Endothelial cell of umbilical vein (primary cell): ENCODE data around the gene COL20A1. TPM values are rescaled to one million over a fixed set of nuclear protein-coding genes. Genes with fewer than 3 reads are reported as not detected.

ENCODE experiments used
- BruUV-seq: library from RNA; stranded (reverse); fragments of 400-500 nt; replicated peaks from 2 replicates; lab custom pipeline; 2021; lab: Mats Ljungman, UMichigan
- CTCF ChIA-PET: fragments of 300-600, 350-600 bp; sonication (Branson Sonifier 250); formaldehyde crosslinking; loops from one replicate; lab custom pipeline; 2021; ENCODE audit warnings: antibody characterized with exemption, inconsistent platforms; lab: Charles Lee
- POLR2A ChIA-PET: fragments of 300-600, 350-600 bp; sonication (Branson Sonifier 250); formaldehyde crosslinking; loops from one replicate; lab custom pipeline; 2021; ENCODE audit warnings: antibody characterized with exemption, inconsistent platforms; lab: Charles Lee
- DNase-seq: peaks from one replicate; pipeline ENCODE4 v3.0.0-alpha.2; 2011; ENCODE audit warnings: low read depth, low spot score
- FAIRE-seq: peaks from 2 replicates; lab custom pipeline; 2011; peaks lifted over from hg19 to GRCh38; lab: Jason Lieb, UNC
- H2AFZ ChIP-seq: 2 replicates; pipeline ENCODE4 v1.6.0; 2012; ENCODE audit warnings: low read depth, low read length, control low read depth, inconsistent platforms
- H3K27ac ChIP-seq: 2 replicates; pipeline ENCODE4 v1.5.1; 2011; ENCODE audit warnings: low read depth, mild to moderate bottlenecking, control low read depth, low read length, moderate library complexity; ENCODE audit not compliant: insufficient read depth
- H3K27me3 ChIP-seq, 2 experiments: 2 replicates each; pipeline versions ENCODE4 v1.6.0 to v1.6.1; 2011; ENCODE audit warnings: low read length in 2 of 2, mixed read lengths in 1 of 2; ENCODE audit not compliant: control insufficient read depth in 2 of 2, insufficient read depth in 2 of 2
- H3K36me3 ChIP-seq, 2 experiments: 2 replicates in 1 of 2; 3 replicates in 1 of 2; pipeline ENCODE4 v1.5.1; 2011; ENCODE audit warnings: low read length in 2 of 2, mild to moderate bottlenecking in 1 of 2, moderate library complexity in 1 of 2; ENCODE audit not compliant: control insufficient read depth in 2 of 2, insufficient read depth in 2 of 2; ENCODE audit errors: extremely low read depth in 1 of 2
- H3K4me1 ChIP-seq: 3 replicates; pipeline ENCODE4 v1.5.1; 2011; ENCODE audit warnings: mild to moderate bottlenecking, low read length; ENCODE audit not compliant: control insufficient read depth, insufficient read depth; ENCODE audit errors: extremely low read depth
- H3K4me2 ChIP-seq: 2 replicates; pipeline ENCODE4 v1.6.1; 2011; ENCODE audit warnings: low read length, control low read depth, mixed read lengths; ENCODE audit not compliant: insufficient read depth
- H3K4me3 ChIP-seq, 3 experiments: fragments of 200-600 bp in 1 of 3; sonication (generic), shearing (Covaris generic) in 1 of 3; replicated peaks in 1 of 3; 2 replicates each; pipeline ENCODE4 v1.5.1; 2011 to 2016; ENCODE audit warnings: control low read depth in 3 of 3, low read length in 3 of 3, mild to moderate bottlenecking in 2 of 3, inconsistent platforms in 1 of 3, low read depth in 1 of 3, moderate library complexity in 1 of 3; ENCODE audit not compliant: insufficient read depth in 1 of 3
- H3K79me2 ChIP-seq: 2 replicates; pipeline ENCODE4 v1.6.0; 2012; ENCODE audit warnings: low read length, inconsistent platforms; ENCODE audit not compliant: control insufficient read depth, insufficient read depth
- H3K9ac ChIP-seq: replicated peaks from 2 replicates; pipeline ENCODE3; 2011; ENCODE audit warnings: low read length, control low read depth; ENCODE audit not compliant: insufficient read depth; ENCODE audit errors: extremely low read depth
- H3K9me1 ChIP-seq: replicated peaks from 3 replicates; pipeline ENCODE4 v1.6.0; 2011; ENCODE audit warnings: mild to moderate bottlenecking, low read length; ENCODE audit not compliant: control insufficient read depth, insufficient read depth; ENCODE audit errors: extremely low read depth
- H3K9me3 ChIP-seq: replicated peaks from 2 replicates; pipeline ENCODE4 v1.5.1; 2012; ENCODE audit warnings: low read length, inconsistent platforms; ENCODE audit not compliant: control insufficient read depth, insufficient read depth
- H4K20me1 ChIP-seq: replicated peaks from 2 replicates; pipeline ENCODE3; 2011; ENCODE audit warnings: mild to moderate bottlenecking, low read length; ENCODE audit not compliant: control insufficient read depth, insufficient read depth; ENCODE audit errors: extremely low read depth
- EZH2 ChIP-seq: IDR thresholded peaks from 2 replicates; pipeline ENCODE4 v1.6.1; 2012; ENCODE audit warnings: borderline replicate concordance, low read depth, mild to moderate bottlenecking, moderate library complexity, low read length, inconsistent platforms; ENCODE audit not compliant: severe bottlenecking
- FOS ChIP-seq: IDR thresholded peaks from 2 replicates; pipeline ENCODE4 v1.6.1; 2011; ENCODE audit warnings: mild to moderate bottlenecking, low read length, moderate library complexity, borderline replicate concordance; ENCODE audit not compliant: insufficient read depth
- GATA2 ChIP-seq: IDR thresholded peaks from 2 replicates; pipeline ENCODE4 v1.7.0; 2011; ENCODE audit warnings: low read depth, mild to moderate bottlenecking, moderate library complexity, mixed read lengths, low read length; ENCODE audit not compliant: insufficient read length, insufficient read depth
- JUN ChIP-seq: IDR thresholded peaks from 2 replicates; pipeline ENCODE4 v1.6.1; 2011; ENCODE audit warnings: borderline replicate concordance, low read depth; ENCODE audit not compliant: insufficient read length, insufficient read depth
- MYC ChIP-seq: IDR thresholded peaks from one replicate; pipeline ENCODE4 v1.6.1; 2011; ENCODE audit warnings: mild to moderate bottlenecking, low read depth, low read length
- POLR2A ChIP-seq: IDR thresholded peaks from 2 replicates; pipeline ENCODE4 v1.6.1; 2012; ENCODE audit warnings: low read depth, mild to moderate bottlenecking, control low read depth, low read length
- POLR2AphosphoS5 ChIP-seq: IDR thresholded peaks from 2 replicates; pipeline ENCODE4 v1.6.1; 2012; ENCODE audit warnings: low read depth, mild to moderate bottlenecking, control low read depth, low read length, moderate library complexity; ENCODE audit not compliant: insufficient read depth
- dilution Hi-C: fragments of 300-500 bp; cut with MboI; formaldehyde crosslinking; loops from one replicate; pipeline ENCODE4 v1.15.0; 2019; ENCODE audit warnings: low sequenced_read_pairs; ENCODE audit not compliant: extremely low pct_ligation_motif_present
- intact Hi-C: fragments of 100-400 bp; cut with micrococcal nuclease; formaldehyde crosslinking; loops from one replicate; pipeline ENCODE4 v1.10.0; 2022
- polyA plus RNA-seq, 4 experiments: library from polyadenylated mRNA; depleted of rRNA in 3 of 4; stranded (reverse) in 3 of 4; unstranded in 1 of 4; fragments of >200 nt; gene quantifications; 2 replicates each; pipeline versions ENCODE4 v1.2.1 to v1.2.3, GENCODE V29; 2011 to 2012; ENCODE audit warnings: missing spikeins in 1 of 4
- total RNA-seq: library from RNA; stranded (reverse); gene quantifications from 2 replicates; pipeline ENCODE4 v1.2.3, GENCODE V29; 2021
- TF ChIP-seq, protein P1 (sequence below): IDR thresholded peaks from 2 replicates; pipeline ENCODE4 v1.6.1; 2011; ENCODE audit not compliant: insufficient read depth, insufficient read length
- TF ChIP-seq, protein P2 (sequence below), 2 donors: IDR thresholded peaks; 1 replicate in 1 of 2; 2 replicates in 1 of 2; pipeline ENCODE4 v1.5.1; 2011; ENCODE audit warnings: low read length in 2 of 2, mild to moderate bottlenecking in 2 of 2, moderate library complexity in 2 of 2, control low read depth in 1 of 2, inconsistent platforms in 1 of 2, low read depth in 1 of 2; ENCODE audit not compliant: insufficient read depth in 1 of 2; ENCODE audit errors: extremely low read depth in 1 of 2

The COL20A1 gene
- total and polyA plus RNA-seq, 2 donors (not counting 3 experiments of a cell fraction or from before 2014, with no cell fraction given): not detected

DNA sequence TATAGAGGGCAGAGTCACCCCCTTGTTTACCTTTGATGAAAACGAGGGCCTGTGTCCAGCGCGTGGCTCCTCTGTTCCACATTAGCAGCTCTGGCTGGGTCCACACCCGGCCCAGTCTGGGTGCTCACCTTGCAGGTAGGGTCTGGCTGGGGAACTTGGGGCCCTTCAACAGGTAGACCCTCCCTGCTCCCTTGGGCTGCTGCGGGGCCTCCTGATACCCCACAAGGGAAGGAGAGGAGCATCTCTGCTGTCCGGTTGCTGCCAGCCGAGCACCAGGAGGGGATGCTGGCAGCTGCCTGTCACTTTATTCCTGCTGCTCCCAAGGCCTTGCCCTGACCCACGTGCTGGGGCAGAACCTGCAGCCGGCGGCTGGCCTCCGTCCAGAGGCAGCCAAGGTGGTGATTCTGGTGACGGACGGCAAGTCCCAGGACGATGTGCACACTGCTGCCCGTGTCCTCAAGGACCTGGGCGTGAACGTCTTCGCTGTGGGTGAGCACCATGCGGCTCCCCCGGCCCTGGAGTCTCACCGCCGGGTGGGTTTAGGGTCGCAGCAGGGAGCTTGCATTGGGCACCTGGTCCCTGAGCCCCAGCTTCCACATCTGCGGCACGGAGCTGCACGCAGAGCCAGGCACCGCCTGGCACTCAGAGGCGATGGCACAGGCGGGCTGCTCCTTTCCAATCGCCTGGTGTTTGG is 15.4 kb downstream of the COL20A1 start:
- BruUV-seq: no TSS peak
- H3K4me2 ChIP-seq: no peak overlapping the region
- no peak for FAIRE-seq
- no peaks in the 10 kb centered on the region for H3K9me1 ChIP-seq
- dilution Hi-C loops: no loop called here
- DNase-seq: no peak
- no peak overlapping the region for H2AFZ ChIP-seq
- no peak overlapping the region for H3K27ac ChIP-seq
- POLR2A ChIA-PET: no interaction called here
- no peaks in the 10 kb centered on the region for H3K27me3 ChIP-seq
- intact Hi-C loops: no loop called here
- no peaks in the 10 kb centered on the region for H3K79me2 ChIP-seq
- H3K9me3 ChIP-seq: no peaks in the 10 kb centered on the region
- H3K36me3 ChIP-seq: no peaks in the 10 kb centered on the region
- H4K20me1 ChIP-seq: no peaks in the 10 kb centered on the region
- no peak overlapping the region for H3K4me3 ChIP-seq
- CTCF ChIA-PET: interaction anchor here (0.8 to 5.1 kb wide), 13 partner anchors 10 to 188 kb away, joined by 3 to 267 read pairs (median 6); no protein-coding TSS in a partner anchor
- no peak overlapping the region for H3K9ac ChIP-seq
- TF ChIP-seq, protein P1, sequence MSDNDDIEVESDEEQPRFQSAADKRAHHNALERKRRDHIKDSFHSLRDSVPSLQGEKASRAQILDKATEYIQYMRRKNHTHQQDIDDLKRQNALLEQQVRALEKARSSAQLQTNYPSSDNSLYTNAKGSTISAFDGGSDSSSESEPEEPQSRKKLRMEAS: no peak
- TF ChIP-seq MYC (no peak), POLR2AphosphoS5 (no peak), FOS (no peak), POLR2A (no peak), GATA2 (no peak), EZH2 (no peak), JUN (no peak)
- TF ChIP-seq, protein P2, sequence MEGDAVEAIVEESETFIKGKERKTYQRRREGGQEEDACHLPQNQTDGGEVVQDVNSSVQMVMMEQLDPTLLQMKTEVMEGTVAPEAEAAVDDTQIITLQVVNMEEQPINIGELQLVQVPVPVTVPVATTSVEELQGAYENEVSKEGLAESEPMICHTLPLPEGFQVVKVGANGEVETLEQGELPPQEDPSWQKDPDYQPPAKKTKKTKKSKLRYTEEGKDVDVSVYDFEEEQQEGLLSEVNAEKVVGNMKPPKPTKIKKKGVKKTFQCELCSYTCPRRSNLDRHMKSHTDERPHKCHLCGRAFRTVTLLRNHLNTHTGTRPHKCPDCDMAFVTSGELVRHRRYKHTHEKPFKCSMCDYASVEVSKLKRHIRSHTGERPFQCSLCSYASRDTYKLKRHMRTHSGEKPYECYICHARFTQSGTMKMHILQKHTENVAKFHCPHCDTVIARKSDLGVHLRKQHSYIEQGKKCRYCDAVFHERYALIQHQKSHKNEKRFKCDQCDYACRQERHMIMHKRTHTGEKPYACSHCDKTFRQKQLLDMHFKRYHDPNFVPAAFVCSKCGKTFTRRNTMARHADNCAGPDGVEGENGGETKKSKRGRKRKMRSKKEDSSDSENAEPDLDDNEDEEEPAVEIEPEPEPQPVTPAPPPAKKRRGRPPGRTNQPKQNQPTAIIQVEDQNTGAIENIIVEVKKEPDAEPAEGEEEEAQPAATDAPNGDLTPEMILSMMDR (IDR thresholded peaks at IDR 0.05; ENCODE audit: extremely low read depth in 1 of 2, insufficient read depth in 1 of 2, low read depth in 1 of 2, low read length in 2 of 2): no peak
- no peaks in the 10 kb centered on the region for H3K4me1 ChIP-seq
